ENCODE data around the gene ANTKMT.

Gene ANTKMT

GRCh38 chr16:764848-765487, 44.0 kb downstream of the ANTKMT start:
- DNase-seq: no peak

- DNase-seq: no peak
Measured at GRCh38 chr16:765488-765865, 44.5 kb downstream of the ANTKMT start.

- no peak for DNase-seq
Measured at GRCh38 chr16:766008-766819, 45.3 kb downstream of the ANTKMT start.

DNA sequence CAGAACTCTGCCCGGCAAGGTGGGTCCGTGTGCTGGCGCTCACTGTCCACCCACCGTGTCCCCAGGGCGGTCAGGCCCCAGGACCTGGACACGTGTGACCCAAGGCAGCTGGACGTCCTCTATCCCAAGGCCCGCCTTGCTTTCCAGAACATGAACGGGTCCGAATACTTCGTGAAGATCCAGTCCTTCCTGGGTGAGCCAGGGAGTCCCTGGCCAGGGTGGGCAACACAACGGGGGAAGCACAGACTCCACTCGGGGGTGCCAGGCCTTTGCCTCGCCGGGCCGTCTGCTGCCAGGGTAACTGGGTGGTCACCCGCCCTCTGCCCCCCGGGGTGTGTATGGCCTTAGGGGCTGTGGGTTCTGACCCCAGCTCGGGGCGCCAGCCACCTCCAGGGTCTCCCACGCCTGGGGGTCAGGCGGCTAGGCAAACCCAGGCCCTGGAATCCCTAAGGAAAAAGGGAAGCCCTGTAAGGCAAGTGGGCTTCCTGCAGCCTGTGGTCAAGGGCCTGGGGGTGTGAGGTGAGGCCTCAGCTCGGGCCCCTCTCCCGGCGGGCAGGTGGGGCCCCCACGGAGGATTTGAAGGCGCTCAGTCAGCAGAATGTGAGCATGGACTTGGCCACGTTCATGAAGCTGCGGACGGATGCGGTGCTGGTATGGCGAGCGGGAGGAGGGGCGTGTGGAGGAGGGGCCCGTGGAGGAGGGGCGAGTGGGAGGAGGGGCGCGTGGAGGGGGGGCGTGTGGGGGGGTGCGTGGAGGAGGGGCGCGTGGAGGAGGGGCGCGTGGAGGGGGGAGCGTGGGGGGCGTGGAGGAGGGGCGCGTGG, 46.1 kb downstream of the ANTKMT start:
- DNase-seq: no peak

DNA sequence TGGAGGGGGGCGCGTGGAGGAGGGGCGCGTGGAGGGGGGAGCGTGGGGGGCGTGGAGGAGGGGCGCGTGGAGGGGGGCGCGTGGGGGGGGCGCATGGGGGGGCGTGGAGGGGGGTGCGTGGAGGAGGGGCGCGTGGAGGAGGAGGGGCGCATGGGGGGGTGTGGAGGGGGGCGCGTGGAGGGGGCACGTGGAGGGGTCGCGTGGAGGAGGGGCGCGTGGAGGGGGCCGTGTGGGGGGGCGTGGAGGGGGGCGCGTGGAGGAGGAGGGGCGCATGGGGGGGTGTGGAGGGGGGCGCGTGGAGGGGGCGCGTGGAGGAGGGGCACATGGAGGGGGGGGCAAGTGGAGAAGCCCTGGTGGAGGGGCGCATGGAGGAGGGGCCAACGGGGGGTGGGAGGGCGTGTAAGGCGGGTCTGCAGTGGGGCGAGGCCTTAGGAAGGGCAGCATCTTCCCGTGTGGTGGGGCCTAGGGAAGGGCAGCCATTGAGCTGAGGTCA, 46.8 kb downstream of the ANTKMT start:
- DNase-seq: no peak

DNA sequence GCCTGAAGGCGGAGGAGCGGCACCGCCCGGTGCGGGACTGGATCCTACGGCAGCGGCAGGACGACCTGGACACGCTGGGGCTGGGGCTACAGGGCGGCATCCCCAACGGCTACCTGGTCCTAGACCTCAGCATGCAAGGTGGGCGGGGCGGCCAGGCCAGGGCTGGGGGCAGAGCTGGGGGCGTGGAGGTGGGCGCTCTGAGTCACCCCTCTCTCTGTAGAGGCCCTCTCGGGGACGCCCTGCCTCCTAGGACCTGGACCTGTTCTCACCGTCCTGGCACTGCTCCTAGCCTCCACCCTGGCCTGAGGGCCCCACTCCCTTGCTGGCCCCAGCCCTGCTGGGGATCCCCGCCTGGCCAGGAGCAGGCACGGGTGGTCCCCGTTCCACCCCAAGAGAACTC, 47.5 kb downstream of the ANTKMT start:
- no peak for DNase-seq

- DNase-seq: no peak
Measured at GRCh38 chr16:769184-769784, 48.3 kb downstream of the ANTKMT start.

GRCh38 chr16:769934-770333, 49.0 kb downstream of the ANTKMT start:
- DNase-seq: no peak

DNA sequence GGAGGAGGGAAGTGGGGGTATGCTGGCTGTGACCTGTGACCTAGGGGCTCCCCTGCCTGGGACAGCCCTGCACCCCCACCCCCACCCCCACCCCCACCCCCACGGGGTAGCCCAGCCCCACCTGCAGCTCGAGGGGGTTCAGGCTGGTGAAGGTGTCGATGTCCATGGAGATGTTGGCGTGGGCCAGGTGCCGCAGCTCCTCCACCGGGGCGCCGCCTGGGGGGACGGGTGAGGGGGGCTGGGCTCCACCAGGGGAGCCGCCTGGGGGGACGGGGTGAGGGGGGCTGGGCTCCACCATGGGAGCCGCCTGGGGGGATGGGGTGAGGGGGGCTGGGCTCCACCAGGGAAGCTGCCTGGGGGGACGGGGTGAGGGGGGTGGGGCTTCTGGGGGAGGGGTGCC, 49.5 kb downstream of the ANTKMT start:
- DNase-seq: no peak
